ENCODE results near the gene GPC5.

The GPC5 gene

DNA sequence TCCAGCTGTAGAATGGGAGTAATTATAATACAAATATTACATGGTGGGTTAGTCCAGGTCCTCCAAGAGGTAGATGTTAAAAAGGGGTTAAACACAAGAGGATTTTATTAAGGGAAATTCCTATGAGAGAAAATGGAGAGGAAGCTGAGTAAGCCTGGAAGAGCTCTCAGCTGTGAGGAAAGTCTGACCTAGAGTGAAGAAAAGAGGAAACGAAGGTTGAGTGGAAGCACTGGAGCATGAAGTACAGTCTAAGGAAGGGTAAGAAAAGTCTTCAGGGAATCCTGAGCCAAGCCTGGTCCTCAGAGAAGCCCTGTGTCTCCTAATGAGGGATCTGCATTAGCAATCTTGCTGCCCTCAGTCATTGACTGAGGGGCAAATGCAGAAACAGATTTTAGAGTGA is 506.2 kb downstream of the GPC5 start:
- DNase-seq (ENCODE audit: extremely low spot score): no peak
- CTCF ChIA-PET: no interaction called here
- TF ChIP-seq, protein P1, sequence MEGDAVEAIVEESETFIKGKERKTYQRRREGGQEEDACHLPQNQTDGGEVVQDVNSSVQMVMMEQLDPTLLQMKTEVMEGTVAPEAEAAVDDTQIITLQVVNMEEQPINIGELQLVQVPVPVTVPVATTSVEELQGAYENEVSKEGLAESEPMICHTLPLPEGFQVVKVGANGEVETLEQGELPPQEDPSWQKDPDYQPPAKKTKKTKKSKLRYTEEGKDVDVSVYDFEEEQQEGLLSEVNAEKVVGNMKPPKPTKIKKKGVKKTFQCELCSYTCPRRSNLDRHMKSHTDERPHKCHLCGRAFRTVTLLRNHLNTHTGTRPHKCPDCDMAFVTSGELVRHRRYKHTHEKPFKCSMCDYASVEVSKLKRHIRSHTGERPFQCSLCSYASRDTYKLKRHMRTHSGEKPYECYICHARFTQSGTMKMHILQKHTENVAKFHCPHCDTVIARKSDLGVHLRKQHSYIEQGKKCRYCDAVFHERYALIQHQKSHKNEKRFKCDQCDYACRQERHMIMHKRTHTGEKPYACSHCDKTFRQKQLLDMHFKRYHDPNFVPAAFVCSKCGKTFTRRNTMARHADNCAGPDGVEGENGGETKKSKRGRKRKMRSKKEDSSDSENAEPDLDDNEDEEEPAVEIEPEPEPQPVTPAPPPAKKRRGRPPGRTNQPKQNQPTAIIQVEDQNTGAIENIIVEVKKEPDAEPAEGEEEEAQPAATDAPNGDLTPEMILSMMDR (IDR thresholded peaks at IDR 0.05; ENCODE audit: control extremely low read depth, extremely low read depth, low read depth, missing control alignments): no peak
- POLR2A ChIA-PET: no interaction called here

DNA sequence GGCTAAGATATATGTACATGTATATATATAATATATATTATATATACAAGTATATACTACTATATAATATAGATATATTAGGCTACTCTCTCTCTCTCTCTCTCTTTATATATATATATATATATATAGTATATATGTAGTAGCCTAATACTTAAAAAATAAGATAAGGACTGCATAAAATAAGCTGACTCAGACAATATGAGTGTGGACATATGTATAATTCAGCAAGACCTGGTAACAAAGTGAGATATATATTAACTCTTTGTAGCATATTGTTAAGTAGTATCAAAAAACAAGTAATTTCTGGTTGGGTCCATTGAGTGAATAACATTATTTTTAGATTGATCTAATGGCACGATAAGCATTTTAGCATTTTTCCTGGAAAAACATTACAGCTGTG is 509.0 kb downstream of the GPC5 start:
- ChIA-PET POLR2A (no interaction called here), CTCF (no interaction called here)
- no peak for DNase-seq (ENCODE audit: extremely low spot score)
- TF ChIP-seq, protein P1 (IDR thresholded peaks at IDR 0.05; ENCODE audit: control extremely low read depth, extremely low read depth, low read depth, missing control alignments): no peak

DNA sequence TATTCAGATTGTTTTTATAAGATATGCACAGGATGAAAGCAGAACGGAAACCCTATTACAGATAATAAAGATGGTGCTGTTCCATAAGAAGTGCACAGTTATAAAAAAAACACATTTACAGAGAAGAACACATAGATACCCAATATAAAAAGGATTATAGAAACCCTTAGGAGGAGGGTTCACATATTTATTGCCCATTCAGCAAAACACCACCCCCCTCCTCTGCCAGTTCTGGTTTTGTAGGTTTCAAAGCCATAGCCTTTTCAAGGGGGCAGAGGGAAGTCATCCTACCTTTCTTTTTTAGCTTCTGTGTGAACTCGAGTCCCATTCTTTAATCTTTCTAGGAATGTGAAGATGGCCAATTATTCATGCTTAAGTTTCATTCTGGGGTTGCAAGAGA is 511.2 kb downstream of the GPC5 start:
- ChIA-PET CTCF (no interaction called here), POLR2A (no interaction called here)
- DNase-seq (ENCODE audit: extremely low spot score): no peak
- TF ChIP-seq, protein P1 (IDR thresholded peaks at IDR 0.05; ENCODE audit: control extremely low read depth, extremely low read depth, low read depth, missing control alignments): no peak

DNA sequence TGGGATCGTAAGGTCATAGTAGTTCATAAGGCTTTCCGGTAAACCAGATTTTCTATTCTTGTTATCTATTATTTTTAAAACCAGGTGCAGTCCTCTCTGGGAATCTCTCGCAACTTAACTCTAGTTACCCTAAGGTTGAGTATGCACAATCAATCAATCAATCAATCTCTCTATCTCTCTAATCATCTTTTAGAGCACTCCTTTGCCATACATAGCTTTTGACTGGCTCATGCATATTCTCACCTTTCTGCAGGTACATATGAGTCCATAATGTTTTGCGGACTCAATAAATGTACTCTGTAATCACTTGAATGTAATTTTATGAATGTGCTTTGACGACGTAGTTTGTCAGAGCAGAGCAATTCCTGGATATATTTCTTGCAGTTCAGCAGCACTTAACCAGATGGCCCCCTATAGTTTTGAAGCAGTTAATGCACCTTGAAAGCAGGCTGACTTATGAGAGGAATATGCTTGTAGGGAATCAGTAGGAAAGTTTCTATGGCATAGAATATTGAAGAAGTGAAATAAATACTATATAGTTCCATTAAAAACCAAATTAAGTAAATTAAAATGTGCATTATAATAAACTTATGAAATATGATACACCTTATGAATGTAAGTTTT is 524.7 kb downstream of the GPC5 start:
- TF ChIP-seq, protein P1 (IDR thresholded peaks at IDR 0.05; ENCODE audit: control extremely low read depth, extremely low read depth, low read depth, missing control alignments): no peak
- DNase-seq (ENCODE audit: extremely low spot score): no peak
- CTCF ChIA-PET: interaction anchor here (0.7 kb wide), 1 partner anchor 13 kb away, joined by 3 read pairs; no protein-coding TSS in a partner anchor
- POLR2A ChIA-PET: no interaction called here

DNA sequence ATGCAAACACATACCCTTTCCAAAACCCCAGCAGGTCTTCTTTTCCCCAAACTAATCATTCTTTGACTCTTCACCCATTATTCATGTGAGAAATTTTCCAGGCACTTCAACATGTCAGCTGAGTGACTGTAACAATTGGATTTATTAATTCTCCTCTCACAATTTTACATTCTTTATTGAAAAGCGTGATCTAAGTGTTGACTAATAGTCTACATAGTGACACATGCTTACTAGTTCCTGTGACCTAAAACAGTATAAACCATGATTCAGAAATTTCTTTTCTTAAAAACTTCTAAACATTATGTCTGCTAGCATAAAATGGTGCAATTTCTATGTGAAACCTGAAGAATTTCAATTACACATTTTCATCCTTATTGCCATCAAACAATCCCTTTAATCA is 532.3 kb downstream of the GPC5 start:
- POLR2A ChIA-PET: no interaction called here

DNA sequence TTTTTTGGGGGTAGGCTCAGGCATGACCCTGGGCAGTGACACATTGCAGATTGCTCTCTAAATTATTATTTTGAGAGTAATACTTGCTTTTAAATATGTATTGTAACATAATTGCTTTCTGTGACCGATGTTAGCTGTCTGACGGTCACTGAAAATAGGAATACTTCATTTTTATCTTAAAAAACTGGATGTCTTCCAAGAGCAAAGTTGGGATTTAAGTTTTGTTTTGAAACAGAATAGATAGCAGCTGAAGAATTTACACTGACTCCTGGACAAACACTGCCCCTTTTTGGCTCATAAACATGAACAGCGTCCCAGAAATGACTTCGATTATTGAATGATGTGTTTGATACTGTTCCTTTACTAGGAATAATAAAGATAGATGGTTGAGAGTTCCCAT is 535.9 kb downstream of the GPC5 start:
- TF ChIP-seq, protein P1 (IDR thresholded peaks at IDR 0.05; ENCODE audit: control extremely low read depth, extremely low read depth, low read depth, missing control alignments): no peak
- ChIA-PET POLR2A (no interaction called here), CTCF (no interaction called here)
- no peak for DNase-seq (ENCODE audit: extremely low spot score)

More for the DNA sequence above, 532.3 kb downstream of the GPC5 start:
- no peak for DNase-seq (ENCODE audit: extremely low spot score)
- TF ChIP-seq, protein P1 (IDR thresholded peaks at IDR 0.05; ENCODE audit: control extremely low read depth, extremely low read depth, low read depth, missing control alignments): no peak
- CTCF ChIA-PET: no interaction called here

Data from GM10248 (cell line).